Caco-2 (cell line): Measurements from ENCODE around the gene TRPM6. TPM values are rescaled to one million over a fixed set of nuclear protein-coding genes. Genes with fewer than 3 reads are reported as not detected.
A peak's percentile ranks its signal among the peaks of the same experiment; 100 is the strongest.

ENCODE experiments used
- BruUV-seq: library from RNA; stranded (reverse); fragments of 400-500 nt; replicated peaks from 2 replicates; lab custom pipeline; 2021; lab: Mats Ljungman, UMichigan
- CTCF ChIA-PET: fragments of 300-600 bp; sonication (Branson Sonifier 250); formaldehyde crosslinking; loops from one replicate; lab custom pipeline; 2022; ENCODE audit warnings: antibody characterized with exemption; lab: Charles Lee
- POLR2A ChIA-PET: fragments of 300-600 bp; sonication (Branson Sonifier 250); formaldehyde crosslinking; loops from one replicate; lab custom pipeline; 2022; ENCODE audit warnings: antibody characterized with exemption; lab: Charles Lee
- DNase-seq, 2 experiments: peaks; one replicate each; pipeline versions ENCODE4 v3.0.0 to v3.0.0-alpha.2; 2020 to 2022
- H3K27me3 ChIP-seq: replicated peaks from 2 replicates; pipeline ENCODE4 v1.6.0; 2011; ENCODE audit warnings: low read length; ENCODE audit not compliant: control insufficient read depth, insufficient read depth
- H3K36me3 ChIP-seq: 2 replicates; pipeline ENCODE4 v1.5.1; 2011; ENCODE audit warnings: low read length; ENCODE audit not compliant: control insufficient read depth, insufficient read depth
- H3K4me1 ChIP-seq: fragments of 250-450 bp; sonication (Bioruptor Pico); 2 replicates; pipeline ENCODE4 v1.5.1; 2020; ENCODE audit warnings: mild to moderate bottlenecking
- H3K4me3 ChIP-seq: 2 replicates; pipeline ENCODE4 v1.5.1; 2011; ENCODE audit warnings: low read depth, mild to moderate bottlenecking, control low read depth, low read length
- H3K9me3 ChIP-seq: fragments of 250-450 bp; sonication (Bioruptor Pico); 2 replicates; pipeline ENCODE4 v1.5.1; 2020; ENCODE audit warnings: mild to moderate bottlenecking, moderate library complexity
- H3K27ac Mint-ChIP-seq: one replicate; pipeline ENCODE4 v1.8.0; 2022; ENCODE audit warnings: mixed read lengths; ENCODE audit not compliant: unreplicated experiment
- H3K27me3 Mint-ChIP-seq: one replicate; pipeline ENCODE4 v1.8.0; 2022; ENCODE audit warnings: mixed read lengths; ENCODE audit not compliant: insufficient read depth, unreplicated experiment
- H3K36me3 Mint-ChIP-seq: one replicate; pipeline ENCODE4 v1.8.0; 2022; ENCODE audit warnings: mild to moderate bottlenecking, mixed read lengths; ENCODE audit not compliant: insufficient read depth, unreplicated experiment
- H3K4me1 Mint-ChIP-seq: one replicate; pipeline ENCODE4 v1.8.0; 2022; ENCODE audit warnings: low read depth, mixed read lengths; ENCODE audit not compliant: unreplicated experiment
- H3K4me3 Mint-ChIP-seq: one replicate; pipeline ENCODE4 v1.8.0; 2022; ENCODE audit warnings: mild to moderate bottlenecking, moderate library complexity, mixed read lengths; ENCODE audit not compliant: unreplicated experiment
- H3K9me3 Mint-ChIP-seq: one replicate; pipeline ENCODE4 v1.8.0; 2022; ENCODE audit warnings: mixed read lengths; ENCODE audit not compliant: unreplicated experiment
- CTCF ChIP-seq, 2 experiments: fragments of 200-600 bp in 1 of 2; IDR thresholded peaks; 1 replicate in 1 of 2; 2 replicates in 1 of 2; pipeline versions ENCODE4 v1.5.1 to v1.8.0; 2011 to 2022; ENCODE audit warnings: antibody characterized with exemption in 1 of 2, control low read depth in 1 of 2, inconsistent platforms in 1 of 2, low read depth in 1 of 2, low read length in 1 of 2, mild to moderate bottlenecking in 1 of 2, moderate library complexity in 1 of 2; ENCODE audit not compliant: insufficient read depth in 1 of 2, severe bottlenecking in 1 of 2, unreplicated experiment in 1 of 2
- intact Hi-C: fragments of 100-400 bp; cut with micrococcal nuclease; formaldehyde crosslinking; loops from one replicate; pipeline ENCODE4 v1.10.0; 2022; ENCODE audit not compliant: unreplicated experiment
- total RNA-seq: library from RNA; stranded (reverse); gene quantifications from 2 replicates; pipeline ENCODE4 v1.2.3, GENCODE V29; 2022

TRPM6 gene
- total RNA-seq, 1 experiment from 2014 or later: 5.0 TPM

GRCh38 chr9:74770508-74771261, 117.0 kb downstream of the TRPM6 start:
- H3K27ac Mint-ChIP-seq: no peak overlapping the region
- H3K4me1 Mint-ChIP-seq: no peaks in the 10 kb centered on the region
- Histone ChIP-seq H3K4me3 (no peak overlapping the region), H3K4me1 (no peaks in the 10 kb centered on the region), H3K36me3 (no peaks in the 10 kb centered on the region), H3K9me3 (no peaks in the 10 kb centered on the region), H3K27me3 (no peaks in the 10 kb centered on the region)
- intact Hi-C loops: no loop called here
- peak in 1 of 2 experiments; percentile 15 for DNase-seq
- POLR2A ChIA-PET: no interaction called here
- no peaks in the 10 kb centered on the region for H3K27me3 Mint-ChIP-seq
- no TSS peak for BruUV-seq
- H3K36me3 Mint-ChIP-seq: peaks cover 5% of the 10 kb centered on the region
- CTCF ChIA-PET: no interaction called here
- no peaks in the 10 kb centered on the region for H3K9me3 Mint-ChIP-seq
- no peak overlapping the region for H3K4me3 Mint-ChIP-seq
- TF ChIP-seq CTCF (IDR thresholded peaks at IDR 0.05; ENCODE audit: insufficient read depth in 1 of 2, low read depth in 1 of 2, low read length in 1 of 2, severe bottlenecking in 1 of 2, unreplicated experiment in 1 of 2): peak; percentile 16 to 19

DNA sequence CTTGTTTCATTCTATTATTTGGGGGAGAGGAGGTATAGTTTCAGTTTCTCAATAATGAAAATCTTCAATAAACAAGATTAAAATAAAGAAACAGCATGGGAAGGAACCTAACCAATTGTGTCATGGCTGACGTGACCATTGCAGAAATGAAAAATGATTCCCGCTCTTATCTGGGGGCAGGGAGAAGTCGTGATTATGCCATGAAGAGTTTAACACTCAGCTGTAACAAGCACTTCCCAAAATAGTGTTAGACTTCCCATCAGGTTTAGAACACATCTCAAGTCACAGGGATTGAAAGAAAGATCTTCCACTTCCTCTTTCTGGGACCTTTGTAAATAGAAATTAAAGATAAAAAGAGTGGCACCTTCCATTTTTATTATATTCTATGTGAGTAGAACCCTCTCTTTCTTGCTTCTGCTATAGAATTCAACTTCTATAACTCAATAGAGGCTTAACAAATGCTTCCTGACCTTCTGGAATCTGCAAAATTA, 122.2 kb downstream of the TRPM6 start:
- intact Hi-C loops: no loop called here
- Mint-ChIP-seq H3K36me3 (no peaks in the 10 kb centered on the region), H3K4me3 (no peak overlapping the region), H3K9me3 (no peaks in the 10 kb centered on the region), H3K27ac (no peak overlapping the region), H3K27me3 (no peaks in the 10 kb centered on the region), H3K4me1 (no peaks in the 10 kb centered on the region)
- CTCF ChIA-PET: no interaction called here
- Histone ChIP-seq H3K9me3 (no peaks in the 10 kb centered on the region), H3K27me3 (no peaks in the 10 kb centered on the region), H3K36me3 (no peaks in the 10 kb centered on the region), H3K4me3 (no peak overlapping the region), H3K4me1 (no peaks in the 10 kb centered on the region)
- POLR2A ChIA-PET: no interaction called here
- DNase-seq: no peak
- TF ChIP-seq CTCF (IDR thresholded peaks at IDR 0.05; ENCODE audit: insufficient read depth in 1 of 2, low read depth in 1 of 2, low read length in 1 of 2, severe bottlenecking in 1 of 2, unreplicated experiment in 1 of 2): no peak
- no TSS peak for BruUV-seq

DNA sequence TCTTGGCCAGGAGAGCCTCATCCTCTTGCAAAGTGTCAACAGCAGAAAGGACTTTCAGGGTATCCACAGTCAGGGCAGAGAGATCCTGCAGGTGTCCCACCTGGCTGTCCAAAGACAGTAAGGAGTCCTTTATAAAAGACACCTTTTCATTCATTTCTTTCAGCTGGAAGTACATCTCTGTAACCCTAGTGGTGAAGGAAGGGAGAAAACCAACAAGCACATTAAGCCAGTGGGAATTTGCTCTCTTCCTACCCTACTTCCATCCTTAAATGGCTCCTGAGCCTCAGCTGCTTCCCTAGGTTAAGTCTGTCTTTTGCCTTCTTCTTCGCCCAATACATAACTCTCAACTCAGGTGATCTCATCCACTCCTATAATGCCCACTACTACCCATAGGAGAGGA, 124.8 kb downstream of the TRPM6 start:
- DNase-seq: no peak
- no peak overlapping the region for H3K27ac Mint-ChIP-seq
- BruUV-seq: no TSS peak
- CTCF ChIA-PET: no interaction called here
- H3K4me1 Mint-ChIP-seq: no peaks in the 10 kb centered on the region
- H3K9me3 ChIP-seq: no peaks in the 10 kb centered on the region
- no peaks in the 10 kb centered on the region for H3K9me3 Mint-ChIP-seq
- intact Hi-C loops: no loop called here
- POLR2A ChIA-PET: no interaction called here
- no peak overlapping the region for H3K4me3 Mint-ChIP-seq
- H3K4me3 ChIP-seq: no peak overlapping the region
- no peaks in the 10 kb centered on the region for H3K4me1 ChIP-seq
- H3K36me3 Mint-ChIP-seq: no peaks in the 10 kb centered on the region
- no peak for TF ChIP-seq CTCF (IDR thresholded peaks at IDR 0.05; ENCODE audit: insufficient read depth in 1 of 2, low read depth in 1 of 2, low read length in 1 of 2, severe bottlenecking in 1 of 2, unreplicated experiment in 1 of 2)
- H3K36me3 ChIP-seq: no peaks in the 10 kb centered on the region
- H3K27me3 ChIP-seq: no peaks in the 10 kb centered on the region
- H3K27me3 Mint-ChIP-seq: no peaks in the 10 kb centered on the region
